ENCODE data around the gene KRTAP4-1. TPM values are rescaled to one million over a fixed set of nuclear protein-coding genes. Genes with fewer than 3 reads are reported as not detected.
"Not testable (repeated sequence)": the region's sequence is repeated elsewhere in the genome, so short reads cannot be mapped to it uniquely, and the experiment has no call there.

KRTAP4-1 gene
- total RNA-seq, 1 donor from 2014 or later, result not detected

- no peak for DNase-seq (ENCODE audit: extremely low spot score in 2 of 2)
- Histone ChIP-seq H3K27me3 (no peaks in the 10 kb centered on the region), H3K27ac (no peak overlapping the region), H3K4me1 (no peaks in the 10 kb centered on the region), H3K36me3 (no peaks in the 10 kb centered on the region), H3K9me3 (no peaks in the 10 kb centered on the region), H3K4me3 (no peak overlapping the region)
- intact Hi-C loops (cut with DNase I), result no loop called here
- TF ChIP-seq POLR2A (IDR thresholded peaks at IDR 0.05) (no peak), CTCF (IDR thresholded peaks at IDR 0.05) (no peak), POLR2AphosphoS5 (IDR thresholded peaks at IDR 0.05; ENCODE audit: insufficient read depth in 1 of 2, low read depth in 1 of 2) (no peak)
Measured at GRCh38 chr17:41171886-41172285, 12.8 kb downstream of the KRTAP4-1 start.

- no peaks in the 10 kb centered on the region for H3K27me3 ChIP-seq
- TF ChIP-seq POLR2AphosphoS5 (IDR thresholded peaks at IDR 0.05; ENCODE audit: insufficient read depth in 1 of 2, low read depth in 1 of 2) (no peak), CTCF (IDR thresholded peaks at IDR 0.05) (no peak), POLR2A (IDR thresholded peaks at IDR 0.05) (no peak)
- no peaks in the 10 kb centered on the region for H3K36me3 ChIP-seq
- no peaks in the 10 kb centered on the region for H3K4me1 ChIP-seq
- no peak for DNase-seq (ENCODE audit: extremely low spot score in 2 of 2)
- intact Hi-C loops (cut with DNase I), result no loop called here
- no peaks in the 10 kb centered on the region for H3K9me3 ChIP-seq
- H3K27ac ChIP-seq, result no peak within 1 kb of the TSS
- H3K4me3 ChIP-seq, result no peak within 1 kb of the TSS
Measured at GRCh38 chr17:41168121-41168520, 16.6 kb downstream of the KRTAP4-1 start, which contains the start of gene KRTAP4-3. Gene KRTAP4-3 (minus strand): TSS chr17:41168221. CDS start chr17:41168172, 49 bp downstream.

GRCh38 chr17:41167561-41167960, 17.1 kb downstream of the KRTAP4-1 start:
- Histone ChIP-seq H3K36me3 (no peaks in the 10 kb centered on the region), H3K27ac (no peak overlapping the region), H3K4me3 (no peak overlapping the region), H3K27me3 (no peaks in the 10 kb centered on the region), H3K9me3 (no peaks in the 10 kb centered on the region), H3K4me1 (no peaks in the 10 kb centered on the region)
- TF ChIP-seq POLR2A (IDR thresholded peaks at IDR 0.05) (no peak), CTCF (IDR thresholded peaks at IDR 0.05) (no peak), POLR2AphosphoS5 (IDR thresholded peaks at IDR 0.05; ENCODE audit: insufficient read depth in 1 of 2, low read depth in 1 of 2) (no peak)
- no peak for DNase-seq (ENCODE audit: extremely low spot score in 2 of 2)
- intact Hi-C loops (cut with DNase I), result no loop called here

- H3K27me3 ChIP-seq, result no peaks in the 10 kb centered on the region
- no peaks in the 10 kb centered on the region for H3K9me3 ChIP-seq
- TF ChIP-seq CTCF (IDR thresholded peaks at IDR 0.05), result no peak
- no peak for TF ChIP-seq POLR2AphosphoS5 (IDR thresholded peaks at IDR 0.05; ENCODE audit: insufficient read depth in 1 of 2, low read depth in 1 of 2)
- no peak for TF ChIP-seq POLR2A (IDR thresholded peaks at IDR 0.05)
Measured at GRCh38 chr17:41163828-41164227, 20.9 kb downstream of the KRTAP4-1 start.

GRCh38 chr17:41160648-41161047, 24.1 kb downstream of the KRTAP4-1 start, which contains the start of gene KRTAP4-4:
Gene KRTAP4-4 (minus strand): TSS chr17:41160748. CDS start chr17:41160691, 57 bp downstream.
- Histone ChIP-seq H3K27ac (no peak within 1 kb of the TSS), H3K27me3 (no peaks in the 10 kb centered on the region), H3K36me3 (no peaks in the 10 kb centered on the region), H3K4me3 (no peak within 1 kb of the TSS), H3K4me1 (no peaks in the 10 kb centered on the region), H3K9me3 (no peaks in the 10 kb centered on the region)
- no peak for DNase-seq (ENCODE audit: extremely low spot score in 2 of 2)
- intact Hi-C loops (cut with DNase I), result no loop called here
- TF ChIP-seq POLR2A (IDR thresholded peaks at IDR 0.05) (no peak), POLR2AphosphoS5 (IDR thresholded peaks at IDR 0.05; ENCODE audit: insufficient read depth in 1 of 2, low read depth in 1 of 2) (no peak), CTCF (IDR thresholded peaks at IDR 0.05) (no peak)

More at GRCh38 chr17:41163828-41164227, 20.9 kb downstream of the KRTAP4-1 start:
- Histone ChIP-seq H3K4me1 (no peaks in the 10 kb centered on the region), H3K4me3 (no peak overlapping the region), H3K36me3 (no peaks in the 10 kb centered on the region), H3K27ac (no peak overlapping the region)
- DNase-seq (ENCODE audit: extremely low spot score in 2 of 2), result no peak
- intact Hi-C loops (cut with DNase I), result no loop called here

GRCh38 chr17:41160190-41160589, 24.5 kb downstream of the KRTAP4-1 start:
- H3K36me3 ChIP-seq; H3K27me3 ChIP-seq; H3K4me1 ChIP-seq; intact Hi-C loops (cut with DNase I); H3K9me3 ChIP-seq; DNase-seq (ENCODE audit: extremely low spot score in 2 of 2); H3K27ac ChIP-seq; H3K4me3 ChIP-seq: not testable (repeated sequence)
